Inferior parietal cortex (tissue), 1 donor: Measurements from ENCODE around the gene KREMEN2.

Source experiments
- DNase-seq: peaks from one replicate; pipeline ENCODE4 v3.0.0-alpha.2; 2016; ENCODE audit errors: extremely low spot score

The KREMEN2 gene

DNA sequence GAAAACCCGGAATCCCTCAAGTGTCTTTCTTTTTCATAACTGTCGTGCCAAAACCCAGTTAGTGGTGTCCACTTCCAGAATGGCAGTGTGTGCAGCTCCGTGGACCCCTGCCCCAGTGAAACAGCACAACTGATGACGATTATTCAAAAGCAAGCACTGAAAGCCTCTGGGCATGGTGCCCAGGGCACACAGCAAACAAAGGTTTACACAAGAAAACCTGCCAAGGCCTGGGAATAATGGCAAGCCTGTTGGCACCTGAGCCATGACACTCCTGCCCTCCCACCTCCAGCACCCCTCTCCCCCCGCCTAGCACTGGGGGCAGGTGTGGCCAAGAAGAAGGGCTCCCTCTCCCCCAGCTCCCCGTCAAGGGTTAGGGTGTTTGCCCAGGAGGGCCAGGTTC is 13.4 kb downstream of the KREMEN2 start:
- DNase-seq: no peak

DNA sequence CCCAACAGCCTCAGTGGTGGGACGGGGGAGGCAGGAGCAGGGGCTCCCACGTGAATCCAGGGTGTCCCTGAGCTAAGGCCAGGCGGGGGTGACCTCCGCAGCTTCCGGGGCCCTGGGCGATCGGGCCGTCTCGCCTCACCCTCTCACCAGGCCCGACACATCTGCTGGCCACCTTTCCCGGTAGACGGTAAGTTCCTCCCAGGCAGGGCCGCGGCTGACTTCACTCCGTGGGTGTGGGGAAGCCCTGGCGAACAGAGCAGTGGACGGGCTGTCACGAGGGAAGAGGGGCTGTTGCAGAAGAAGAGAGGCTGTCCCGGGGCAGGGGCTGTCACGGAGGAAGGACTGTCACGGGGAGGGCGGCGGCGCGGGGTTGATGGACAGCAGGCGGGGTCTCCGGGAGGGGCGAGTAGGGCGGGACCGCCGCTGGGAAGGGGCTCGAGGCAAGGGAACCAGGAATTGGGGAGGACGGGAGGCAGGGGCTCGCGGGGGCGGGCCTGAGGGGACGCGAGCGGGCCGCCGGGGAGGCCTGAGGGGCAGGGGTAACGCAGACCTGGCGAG is 15.7 kb downstream of the KREMEN2 start:
- no peak for DNase-seq

DNA sequence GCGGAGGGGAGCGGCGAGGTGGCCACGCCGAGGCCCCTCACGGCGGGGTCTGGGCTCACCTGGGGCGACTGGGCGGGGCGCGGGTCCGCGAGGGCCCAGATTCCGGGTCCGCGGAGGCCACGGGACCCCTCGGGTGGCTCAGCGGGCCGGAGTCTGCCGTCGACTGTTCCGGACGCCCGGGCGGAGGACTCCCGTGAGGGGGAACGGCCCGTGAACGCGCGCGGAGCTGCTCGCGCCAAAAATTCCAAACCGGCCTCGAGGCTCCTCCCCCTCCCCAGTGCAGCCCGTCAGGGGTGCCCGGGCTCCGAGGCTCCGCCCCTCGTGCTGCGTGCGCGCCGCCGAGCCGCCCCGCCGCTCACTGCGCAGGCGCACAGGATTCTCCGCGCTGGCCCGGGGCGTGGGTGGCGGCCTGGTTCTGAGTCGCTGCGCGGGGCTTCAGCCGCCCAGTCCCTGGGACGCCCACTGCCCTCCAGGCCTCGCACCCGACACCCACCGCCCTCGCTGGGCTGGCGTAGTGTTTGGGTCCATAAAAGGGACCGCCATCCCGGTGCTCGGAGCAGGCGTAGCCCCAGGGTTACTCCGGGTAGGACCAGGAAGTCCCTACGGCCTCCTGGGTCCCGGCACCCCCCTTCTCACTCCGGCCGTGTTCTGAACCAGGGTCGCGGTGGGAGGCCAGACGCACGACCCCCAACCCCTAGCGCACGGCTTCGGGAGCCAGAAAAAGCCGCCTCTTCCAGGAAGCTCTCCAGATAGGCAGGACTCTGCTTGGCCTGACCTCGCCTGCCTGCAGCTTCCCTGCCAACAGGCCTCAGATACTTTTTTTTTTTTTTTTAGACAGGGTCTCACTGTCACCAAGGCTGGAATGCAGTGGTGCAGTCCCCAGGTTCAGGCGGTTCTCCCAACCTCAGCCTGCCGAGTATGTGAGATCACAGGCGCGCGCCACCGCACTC is 16.4 kb downstream of the KREMEN2 start, which contains the start of gene PKMYT1:
Gene PKMYT1 (minus strand): TSS at position 220 of the 950 bp plus-strand sequence. CDS start 789 bp downstream, outside the sequence.
- peak; percentile 91 for DNase-seq

DNA sequence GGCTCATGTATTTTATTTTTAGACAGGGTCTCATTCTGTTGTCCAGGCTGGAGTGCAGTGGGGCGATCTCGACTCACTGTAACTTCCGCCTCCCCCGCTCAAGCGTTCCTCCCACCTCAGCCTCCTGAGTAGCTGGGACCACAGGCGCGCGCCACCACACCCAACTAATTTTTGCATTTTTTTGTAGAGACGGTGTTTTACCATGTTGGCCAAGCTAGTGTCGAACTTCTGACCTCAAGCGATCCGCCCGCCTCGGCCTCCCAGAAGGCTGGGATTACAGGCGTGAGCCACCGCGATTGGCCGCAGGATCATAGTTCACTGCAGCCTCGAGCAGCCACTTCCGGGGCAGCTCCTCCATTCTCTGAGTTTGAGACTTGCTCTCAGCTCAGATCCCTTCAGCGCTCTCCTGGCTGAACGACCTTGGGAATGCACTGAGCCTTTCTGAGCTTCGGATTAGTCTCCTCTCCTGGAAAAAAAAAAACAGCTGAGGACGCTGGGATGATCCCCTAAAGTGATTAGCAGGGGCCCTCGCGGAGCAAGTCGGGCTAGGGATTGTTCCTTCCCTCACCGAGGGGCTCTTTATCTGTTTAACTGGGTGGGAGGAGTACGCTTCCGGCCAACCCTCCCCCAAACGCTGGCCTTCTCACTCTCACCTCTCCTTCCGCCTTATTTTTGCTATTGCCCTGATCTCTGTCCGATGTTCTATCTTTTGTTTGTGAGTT is 17.3 kb downstream of the KREMEN2 start:
- no peak for DNase-seq

DNA sequence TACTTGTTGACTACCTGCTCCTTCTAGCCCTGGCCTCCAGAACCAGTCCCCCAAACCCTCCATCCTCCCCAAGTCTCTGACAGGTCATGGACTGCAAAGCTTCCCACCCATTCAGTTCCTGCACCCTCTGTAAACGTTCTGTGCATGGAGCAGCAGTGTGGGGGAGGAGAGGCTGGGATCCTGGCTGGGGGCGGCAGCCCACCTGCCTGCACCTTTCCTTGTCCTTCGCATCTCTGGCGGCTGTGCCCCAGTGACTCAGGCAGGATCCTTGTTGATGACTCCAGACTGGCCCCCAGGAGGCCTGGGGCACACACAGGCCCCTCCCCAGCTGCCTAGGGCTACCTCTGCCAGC is 17.8 kb downstream of the KREMEN2 start:
- no peak for DNase-seq

DNA sequence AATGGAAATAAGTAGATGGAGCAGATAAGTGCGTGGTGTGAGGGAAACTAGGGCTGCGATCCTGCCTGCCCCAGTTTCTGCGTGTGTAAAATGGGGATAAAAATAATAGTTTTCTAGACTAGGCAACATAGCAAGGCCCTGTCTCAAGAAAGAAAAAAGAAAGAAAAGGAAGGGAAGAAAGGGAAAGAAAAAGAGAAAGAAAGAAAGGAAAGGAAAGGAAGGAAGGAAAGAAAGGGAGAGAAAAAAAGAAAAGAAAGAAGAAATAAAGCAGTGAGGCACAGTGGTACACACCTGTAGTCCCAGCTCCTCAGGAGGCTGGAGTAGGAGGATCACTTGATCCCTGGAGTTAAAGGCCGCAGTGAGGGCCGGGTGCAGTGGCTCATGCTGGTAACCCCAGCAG is 18.3 kb downstream of the KREMEN2 start:
- no peak for DNase-seq

DNA sequence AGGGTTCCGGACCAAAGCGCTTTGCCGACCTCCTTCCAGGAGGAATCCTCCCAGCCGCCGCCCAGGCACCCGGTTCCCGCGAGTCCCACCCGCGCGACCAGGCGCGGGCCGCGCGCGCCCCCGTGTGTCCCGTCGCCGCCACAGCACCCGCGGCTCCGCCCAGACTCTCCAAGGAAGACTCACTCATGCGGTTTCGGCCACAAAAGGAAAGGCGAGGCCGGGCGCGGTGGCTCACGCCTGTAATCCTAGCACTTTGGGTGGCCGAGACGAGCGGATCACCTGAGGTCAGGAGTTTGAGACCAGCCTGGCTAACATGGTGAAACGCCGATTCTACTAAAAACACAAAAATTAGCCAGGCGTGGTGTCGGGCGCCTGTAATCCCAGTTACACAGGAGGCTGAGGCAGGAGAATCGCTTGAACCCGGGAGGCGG is 19.6 kb downstream of the KREMEN2 start:
- peak; percentile 79 for DNase-seq

DNA sequence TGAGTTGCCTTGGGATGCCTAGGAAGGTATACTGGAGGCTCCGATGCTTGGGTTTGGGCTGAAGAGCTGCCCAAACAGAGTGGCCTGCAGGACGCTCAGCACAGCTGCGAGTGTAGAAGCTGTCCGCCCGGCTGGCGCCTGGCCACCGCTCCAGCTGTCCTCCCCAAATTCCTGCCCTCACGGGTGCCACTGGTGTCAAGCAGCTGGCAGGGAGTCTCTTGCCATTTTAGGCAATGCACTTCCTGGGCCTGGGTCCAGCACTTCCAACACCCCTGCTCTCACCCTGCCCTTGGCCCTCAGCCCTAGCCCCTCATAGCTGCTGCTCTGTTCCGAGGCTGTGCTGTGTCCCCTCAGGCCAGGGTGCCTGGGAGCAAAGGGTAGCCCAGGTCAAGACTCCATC is 21.4 kb downstream of the KREMEN2 start:
- no peak for DNase-seq

DNA sequence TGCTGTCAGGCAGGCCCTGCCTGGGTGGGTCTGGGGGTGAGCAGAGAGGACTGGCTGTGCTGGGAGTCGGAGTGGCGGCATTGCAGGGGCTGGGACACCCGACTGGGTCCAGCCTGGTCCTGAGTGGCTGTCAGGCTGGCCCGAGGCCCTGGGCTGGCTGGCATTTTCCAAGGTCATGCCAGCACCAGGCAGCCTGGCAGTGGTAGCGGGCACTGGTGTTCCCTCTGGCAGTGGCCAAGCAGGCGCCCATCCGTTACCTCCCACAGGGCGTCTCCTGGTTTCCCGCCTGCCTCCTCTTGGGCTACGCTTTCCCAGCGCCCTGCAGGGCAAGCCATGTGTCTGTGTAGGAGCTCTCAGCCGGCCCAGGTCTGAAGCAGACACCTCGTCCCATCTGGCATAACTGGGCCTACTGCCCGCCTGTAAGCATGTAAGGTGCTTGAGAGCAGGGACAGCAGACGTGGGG is 21.8 kb downstream of the KREMEN2 start:
- no peak for DNase-seq

DNA sequence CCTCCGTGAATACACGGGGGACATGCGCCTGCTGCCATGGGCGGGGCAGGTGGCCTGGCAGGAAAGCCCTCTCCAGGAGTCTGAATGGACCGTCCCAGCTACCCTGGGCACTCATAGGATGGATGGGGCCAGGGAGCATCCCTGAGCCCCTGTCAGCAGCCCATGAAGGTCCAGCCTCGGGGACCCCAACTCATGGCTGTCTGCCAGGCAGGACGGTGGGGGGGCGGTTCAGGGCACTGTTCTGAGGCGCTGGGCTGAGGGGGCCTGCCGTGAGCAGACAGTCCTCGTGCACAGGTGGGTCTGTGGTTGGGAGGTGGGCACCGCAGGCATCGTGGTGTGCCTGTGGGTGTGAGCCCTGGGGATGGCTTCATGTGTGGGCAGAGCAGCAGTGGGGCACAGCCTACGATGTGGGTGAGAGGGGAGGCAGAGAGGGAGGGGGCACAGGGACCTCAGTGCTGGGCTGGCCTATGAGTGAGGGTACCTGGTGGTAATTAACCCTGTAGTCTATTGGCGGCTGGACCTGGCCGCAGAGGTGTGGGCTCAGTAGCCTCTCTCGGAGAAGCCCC is 22.6 kb downstream of the KREMEN2 start:
- no peak for DNase-seq

DNA sequence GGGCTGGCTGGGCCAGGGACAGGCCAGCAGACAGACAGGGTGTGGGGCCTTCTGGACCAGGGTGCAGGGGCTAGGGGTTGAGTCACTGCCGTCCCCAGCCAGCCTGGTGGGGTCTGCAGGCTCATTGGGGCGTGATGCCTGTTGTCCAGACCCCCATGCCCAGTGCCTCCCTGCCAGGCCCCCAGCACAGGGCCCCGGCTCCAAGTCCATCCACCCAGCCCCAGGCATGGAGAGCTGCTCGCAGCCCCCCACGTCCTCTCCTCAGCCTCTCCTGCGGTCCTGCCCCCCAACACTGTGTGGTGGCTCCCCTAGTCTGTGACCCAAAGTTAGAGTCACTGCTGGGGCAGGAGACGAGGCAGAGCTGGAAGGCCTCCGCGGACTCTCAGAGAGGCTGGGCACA is 23.2 kb downstream of the KREMEN2 start:
- DNase-seq: no peak

DNA sequence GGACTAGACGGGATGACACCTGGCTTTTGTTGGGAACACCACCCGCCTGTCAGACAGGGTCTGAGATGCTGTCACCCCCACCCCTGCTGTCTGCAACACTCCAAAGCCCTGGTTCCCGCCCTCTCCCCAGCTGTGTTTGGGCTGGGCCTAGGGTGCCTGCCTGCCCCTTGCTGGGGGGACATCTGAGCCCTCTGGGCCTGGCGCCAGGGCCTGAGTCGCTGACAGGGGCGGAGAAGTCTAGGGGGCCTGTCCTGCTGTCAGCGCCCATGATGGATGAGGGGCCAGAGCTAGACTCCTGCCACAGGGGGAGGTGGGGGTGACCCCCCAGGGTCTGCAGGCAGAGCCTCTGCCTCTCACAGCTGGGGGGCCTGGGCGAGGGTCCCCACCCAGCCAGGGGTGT is 23.8 kb downstream of the KREMEN2 start:
- DNase-seq: no peak

DNA sequence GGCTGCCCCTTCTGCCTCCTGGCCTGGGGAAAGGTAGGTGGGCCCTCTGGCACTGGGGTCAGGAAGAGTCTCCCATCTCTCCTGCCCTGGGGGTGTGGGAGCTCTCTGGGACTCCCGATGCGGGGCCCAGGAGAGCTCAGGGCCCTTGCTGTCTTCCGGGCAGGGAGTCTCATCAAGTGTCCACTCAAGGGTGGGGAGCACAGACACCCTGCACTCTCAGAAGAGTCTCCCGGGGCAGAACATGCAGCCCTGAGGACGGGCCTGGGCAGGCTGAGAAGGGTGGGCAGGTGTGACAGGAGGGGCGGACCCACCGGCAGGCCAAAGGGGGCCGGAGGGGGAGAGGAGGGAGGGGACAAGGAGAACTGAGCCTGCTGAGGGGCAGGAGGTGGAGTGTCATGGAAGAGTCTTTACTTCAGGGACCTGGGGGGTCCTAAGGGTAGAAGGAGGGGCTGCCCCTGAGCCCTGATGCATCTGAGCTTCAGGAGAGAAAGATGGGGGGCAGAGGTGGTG is 24.6 kb downstream of the KREMEN2 start:
- DNase-seq: no peak

DNA sequence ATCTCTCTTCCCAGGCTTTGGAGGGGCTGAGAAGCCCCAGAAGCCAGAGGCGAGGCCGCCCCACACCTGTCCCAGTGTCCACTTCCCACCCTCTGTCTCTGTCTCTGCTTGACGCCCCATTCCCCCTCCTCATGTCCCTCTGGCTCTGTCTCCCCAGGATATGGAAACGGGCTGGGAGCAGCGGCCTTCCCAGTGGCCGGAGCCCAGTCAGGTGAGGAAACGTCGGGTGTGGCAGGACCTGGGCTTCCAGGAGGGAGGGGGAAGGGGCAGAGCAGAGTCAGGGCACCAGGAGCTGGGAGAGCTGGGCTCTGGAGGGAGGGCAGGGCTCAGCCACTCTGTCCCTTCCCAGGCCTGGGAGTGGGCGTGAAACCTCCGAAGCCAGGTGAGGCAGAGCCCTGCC is 26.8 kb downstream of the KREMEN2 start:
- no peak for DNase-seq

DNA sequence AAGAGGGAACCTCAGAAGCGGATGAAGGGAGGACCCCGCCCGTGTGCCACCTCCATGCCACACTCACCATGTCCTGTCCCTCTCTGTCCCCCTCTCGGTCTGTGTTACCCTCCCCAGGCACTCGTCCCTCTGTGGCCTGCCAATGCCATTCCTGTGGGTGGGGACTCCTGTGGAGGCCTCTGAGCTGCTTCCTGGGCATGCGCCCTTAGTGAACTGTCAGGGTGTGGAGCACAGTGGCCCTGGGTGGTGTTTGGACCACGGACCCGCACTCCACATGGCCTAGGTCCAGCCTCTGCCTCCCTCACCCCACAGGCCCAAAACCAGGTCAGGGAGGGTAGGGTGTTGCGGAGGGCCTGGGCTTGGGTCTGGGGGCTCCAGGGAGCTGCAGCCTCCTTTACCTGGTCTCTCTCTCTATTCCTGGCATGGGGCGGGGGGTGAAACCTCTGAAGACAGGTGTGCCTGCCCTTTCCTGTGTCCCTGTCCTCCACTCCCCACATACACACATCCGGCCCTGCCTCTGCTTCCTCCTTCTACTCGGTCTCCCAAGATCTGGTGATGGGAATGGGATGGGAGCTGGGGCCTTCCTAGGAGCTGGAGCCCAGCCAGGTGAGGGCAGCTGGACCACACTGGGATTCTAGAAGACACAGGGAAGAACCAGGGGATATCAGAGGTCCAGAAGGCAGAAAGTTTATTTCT is 27.6 kb downstream of the KREMEN2 start:
- no peak for DNase-seq

DNA sequence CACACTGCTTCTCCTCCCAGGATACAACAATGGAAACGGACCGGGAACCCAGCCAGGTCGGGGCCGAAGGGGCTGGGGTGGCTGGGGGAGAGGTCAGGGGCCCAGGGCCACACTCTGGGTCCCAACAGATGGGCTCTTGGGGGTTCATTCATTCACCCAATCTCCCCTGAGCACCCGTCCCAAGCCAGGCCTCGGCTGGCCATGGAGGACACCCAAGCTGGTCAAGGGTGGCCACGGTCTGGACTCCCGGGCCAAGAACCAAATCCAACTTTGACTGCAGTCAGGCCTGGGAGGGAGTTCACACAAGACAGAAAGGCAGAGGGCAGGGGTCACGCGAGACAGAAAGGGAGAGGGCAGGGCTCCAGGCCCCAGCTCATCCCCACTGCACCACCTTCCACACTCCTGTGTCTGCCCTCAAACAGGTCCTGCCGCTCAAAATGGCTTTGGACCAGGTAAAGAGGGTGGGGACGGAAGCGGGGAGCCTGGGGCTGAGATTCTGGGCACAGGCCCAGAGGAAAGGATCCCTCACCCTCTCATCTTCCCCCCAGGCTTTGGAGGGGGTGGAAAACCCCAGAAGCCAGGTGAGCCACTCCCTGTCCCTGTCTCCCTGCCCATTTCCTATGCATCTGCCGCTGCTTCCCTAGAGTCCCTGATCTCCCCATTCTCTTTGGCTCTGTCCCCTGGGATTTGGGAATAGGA is 28.5 kb downstream of the KREMEN2 start:
- no peak for DNase-seq

DNA sequence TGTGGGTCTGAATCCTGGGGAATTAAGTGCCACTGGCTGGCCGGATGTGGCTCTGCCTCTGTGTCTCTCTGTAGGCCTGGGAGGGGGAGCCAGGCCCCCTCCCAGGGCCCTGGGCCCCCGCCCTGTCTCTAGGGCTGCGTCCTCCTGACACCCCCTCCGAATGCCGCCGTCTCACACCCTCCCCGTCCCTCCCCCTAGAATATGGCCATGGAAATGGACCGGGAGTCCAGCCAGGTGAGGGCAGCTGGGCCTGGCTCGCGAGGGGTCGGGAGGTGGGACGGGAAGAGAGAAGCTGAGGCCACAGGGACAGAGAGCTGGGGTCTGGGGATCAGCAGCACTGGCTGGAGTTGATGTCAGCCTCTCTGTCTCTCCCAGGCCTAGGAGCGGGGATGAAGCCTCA is 32.2 kb downstream of the KREMEN2 start:
- DNase-seq: no peak

DNA sequence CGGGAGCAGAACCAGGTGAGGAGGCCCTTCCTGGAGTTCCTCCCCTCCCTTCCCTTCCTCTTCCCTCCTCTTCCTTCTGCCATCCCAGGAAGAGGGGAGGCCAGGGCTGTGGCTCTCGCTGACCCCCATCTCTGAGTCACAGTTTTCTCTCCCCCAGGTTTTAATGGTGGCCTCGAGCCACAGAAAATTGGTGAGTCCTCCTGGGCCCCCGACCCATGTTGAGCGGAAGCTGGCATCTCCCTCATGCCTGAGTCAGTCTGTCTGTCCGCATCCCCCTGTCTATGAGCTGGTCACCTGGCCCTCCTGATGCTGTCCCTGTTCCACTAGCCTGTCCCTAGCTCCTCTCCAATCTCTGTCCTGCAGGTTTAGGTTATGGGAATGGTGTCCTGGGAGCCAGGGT is 35.9 kb downstream of the KREMEN2 start:
- no peak for DNase-seq

DNA sequence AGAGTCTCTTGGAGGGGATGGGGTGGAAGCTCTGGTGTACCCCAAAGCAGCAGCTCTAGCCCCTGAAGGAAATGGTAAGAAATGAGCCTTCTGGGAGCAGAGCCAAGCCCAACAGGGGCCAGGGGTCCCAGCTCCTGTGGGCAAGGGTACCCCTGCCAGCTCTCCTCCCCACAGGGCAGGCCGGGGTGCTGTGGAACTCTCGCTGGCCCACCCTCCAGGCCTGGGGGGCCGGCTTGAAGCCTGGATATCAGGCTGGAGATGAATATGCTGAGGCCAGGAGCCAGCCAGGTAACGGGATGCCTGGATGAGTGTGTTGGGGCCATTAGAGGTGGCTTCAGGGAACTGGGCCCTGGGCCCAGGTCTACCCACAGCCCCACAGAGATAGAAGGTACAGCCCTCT is 36.5 kb downstream of the KREMEN2 start:
- no peak for DNase-seq

DNA sequence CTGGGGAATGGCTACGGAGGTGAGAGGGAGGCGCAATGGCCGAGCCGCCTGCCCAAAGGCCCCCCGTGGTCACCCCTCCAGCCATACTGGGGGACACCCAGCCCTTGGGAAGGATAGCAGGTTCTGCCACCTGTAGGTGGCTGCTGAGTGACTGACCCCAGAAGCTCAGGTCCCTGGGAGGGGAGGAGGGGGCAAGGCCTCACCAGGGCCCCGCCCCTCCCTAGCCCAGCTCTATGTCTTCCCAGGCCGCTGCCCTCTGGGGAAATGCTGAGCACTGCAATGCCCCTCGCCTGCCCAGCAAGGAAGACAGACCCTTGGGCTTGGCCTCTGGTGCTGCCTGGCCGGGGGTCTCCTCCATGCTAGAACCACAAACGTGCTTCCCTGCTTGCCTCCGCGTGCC is 37.2 kb downstream of the KREMEN2 start:
- no peak for DNase-seq
